ENCODE results near the gene PLD1. TPM values are rescaled to one million over a fixed set of nuclear protein-coding genes. Genes with fewer than 3 reads are reported as not detected.

Gene PLD1
- total and polyA plus RNA-seq, 11 donors: 12.3 to 106 (median 61.0) TPM

- TF ChIP-seq CTCF (IDR thresholded peaks at IDR 0.05): no peak
- no peak for TF ChIP-seq POLR2A (IDR thresholded peaks at IDR 0.05)
These were observed 98.7 kb downstream of the PLD1 start for GRCh38 chr3:171711461-171712170.

GRCh38 chr3:171710359-171710758, 99.9 kb downstream of the PLD1 start:
- Histone ChIP-seq H3K9me3 (peaks cover 0 to 5% (median 2%) of the 10 kb centered on the region in 12 donors), H3K4me1 (peaks cover 0 to 4% (median 0%) of the 10 kb centered on the region in 12 donors), H3K27ac (no peak overlapping the region), H3K4me3 (no peak overlapping the region), H3K36me3 (peaks cover 0 to 86% (median 47%) of the 10 kb centered on the region in 9 donors), H3K27me3 (no peaks in the 10 kb centered on the region)
- DNase-seq (no peak), ATAC-seq (no peak)
- TF ChIP-seq POLR2A (IDR thresholded peaks at IDR 0.05): no peak
- no peak for TF ChIP-seq CTCF (IDR thresholded peaks at IDR 0.05)
- intact Hi-C loops (cut with DNase I): no loop called here
- 93 to 99% (median 97%) methylated on average over 12 to 17 of the region's 17 CpGs for WGBS, 4 donors

More at GRCh38 chr3:171711461-171712170, 98.7 kb downstream of the PLD1 start:
- ATAC-seq (no peak), DNase-seq (no peak)
- Histone ChIP-seq H3K4me3 (no peak overlapping the region), H3K27me3 (no peaks in the 10 kb centered on the region), H3K4me1 (peaks cover 0 to 4% (median 0%) of the 10 kb centered on the region in 12 donors), H3K9me3 (peaks cover 0 to 13% (median 2%) of the 10 kb centered on the region in 12 donors), H3K27ac (no peak overlapping the region), H3K36me3 (peaks cover 0 to 89% (median 47%) of the 10 kb centered on the region in 9 donors)
- 64 to 96% (median 91%) methylated on average over 3 of the region's 3 CpGs for WGBS, 4 donors
- intact Hi-C loops (cut with DNase I): no loop called here

- DNase-seq (no peak), ATAC-seq (no peak)
- intact Hi-C loops (cut with DNase I): loop anchor here in 5 of 10 donors (5.0 to 10.0 kb wide), 4 partner anchors 67 to 130 kb away; no protein-coding TSS in a partner anchor
- no peak overlapping the region for H3K27ac ChIP-seq
- H3K4me3 ChIP-seq: no peak overlapping the region
- 83 to 92% (median 86%) methylated on average over 8 of the region's 8 CpGs for WGBS, 4 donors
- H3K9me3 ChIP-seq: peaks cover 0 to 16% (median 4%) of the 10 kb centered on the region in 12 donors
- H3K36me3 ChIP-seq: peaks cover 0 to 65% (median 20%) of the 10 kb centered on the region in 9 donors
- no peak for TF ChIP-seq POLR2A (IDR thresholded peaks at IDR 0.05)
- TF ChIP-seq CTCF (IDR thresholded peaks at IDR 0.05): no peak
- H3K4me1 ChIP-seq: peaks cover 0 to 11% (median 0%) of the 10 kb centered on the region in 12 donors
- no peaks in the 10 kb centered on the region for H3K27me3 ChIP-seq
These were observed 105.5 kb downstream of the PLD1 start for GRCh38 chr3:171704814-171705213.

GRCh38 chr3:171704002-171704401, 106.3 kb downstream of the PLD1 start:
- peak in 11 of 12 donors; percentile 16 to 53 (median 36) for TF ChIP-seq CTCF (IDR thresholded peaks at IDR 0.05)
- no peak for TF ChIP-seq POLR2A (IDR thresholded peaks at IDR 0.05)
- H3K27me3 ChIP-seq: no peaks in the 10 kb centered on the region
- peaks cover 0 to 16% (median 4%) of the 10 kb centered on the region in 12 donors for H3K9me3 ChIP-seq
- WGBS, 4 donors: 26 to 46% (median 39%) methylated on average over 2 of the region's 2 CpGs
- H3K27ac ChIP-seq: no peak overlapping the region
- DNase-seq (no peak), ATAC-seq (no peak)
- no peak overlapping the region for H3K4me3 ChIP-seq
- H3K36me3 ChIP-seq: peaks cover 0 to 62% (median 12%) of the 10 kb centered on the region in 9 donors
- intact Hi-C loops (cut with DNase I): loop anchor here in 4 of 10 donors (5.0 to 10.0 kb wide), 4 partner anchors 68 to 131 kb away; no protein-coding TSS in a partner anchor
- peaks cover 0 to 15% (median 0%) of the 10 kb centered on the region in 12 donors for H3K4me1 ChIP-seq

Measured in heart left ventricle (tissue), 16 donors.